BJ (cell line): Measurements from ENCODE around the gene POU5F1. TPM values are rescaled to one million over a fixed set of nuclear protein-coding genes. Genes with fewer than 3 reads are reported as not detected.

Experiments used
- CTCF ChIA-PET: fragments of 350-600 bp; formaldehyde crosslinking; extraction: SDS; loops from one replicate; lab custom pipeline; 2021; ENCODE audit warnings: antibody characterized with exemption, inconsistent platforms; lab: Yijun Ruan, JAX
- POLR2A ChIA-PET: fragments of 300-600 bp; sonication (Branson Sonifier 250); formaldehyde crosslinking; extraction: SDS; loops from one replicate; lab custom pipeline; 2021; ENCODE audit warnings: antibody characterized with exemption; lab: Charles Lee
- DNase-seq: peaks from one replicate; pipeline ENCODE4 v3.0.0-alpha.2; 2011; ENCODE audit warnings: low read depth
- H3K27me3 ChIP-seq: 2 replicates; pipeline ENCODE4 v1.6.0; 2011; ENCODE audit warnings: low read length; ENCODE audit not compliant: control insufficient read depth, insufficient read depth
- H3K36me3 ChIP-seq: 2 replicates; pipeline ENCODE4 v1.5.1; 2011; ENCODE audit warnings: low read length; ENCODE audit not compliant: control insufficient read depth, insufficient read depth
- H3K4me3 ChIP-seq: 2 replicates; pipeline ENCODE4 v1.5.1; 2011; ENCODE audit warnings: low read depth, mild to moderate bottlenecking, control low read depth, low read length
- polyA plus RNA-seq: library from polyadenylated mRNA; depleted of rRNA; stranded (reverse); fragments of >200 nt; gene quantifications from 2 replicates; pipeline ENCODE4 v1.2.3, GENCODE V29; 2011
- TF ChIP-seq, protein P1 (sequence below): IDR thresholded peaks from 2 replicates; pipeline ENCODE4 v1.5.1; 2011; ENCODE audit warnings: low read depth, mild to moderate bottlenecking, control low read depth, inconsistent platforms, low read length, moderate library complexity; ENCODE audit not compliant: insufficient read depth

The POU5F1 gene
- polyA plus RNA-seq, 1 experiment = 0.22 TPM

DNA sequence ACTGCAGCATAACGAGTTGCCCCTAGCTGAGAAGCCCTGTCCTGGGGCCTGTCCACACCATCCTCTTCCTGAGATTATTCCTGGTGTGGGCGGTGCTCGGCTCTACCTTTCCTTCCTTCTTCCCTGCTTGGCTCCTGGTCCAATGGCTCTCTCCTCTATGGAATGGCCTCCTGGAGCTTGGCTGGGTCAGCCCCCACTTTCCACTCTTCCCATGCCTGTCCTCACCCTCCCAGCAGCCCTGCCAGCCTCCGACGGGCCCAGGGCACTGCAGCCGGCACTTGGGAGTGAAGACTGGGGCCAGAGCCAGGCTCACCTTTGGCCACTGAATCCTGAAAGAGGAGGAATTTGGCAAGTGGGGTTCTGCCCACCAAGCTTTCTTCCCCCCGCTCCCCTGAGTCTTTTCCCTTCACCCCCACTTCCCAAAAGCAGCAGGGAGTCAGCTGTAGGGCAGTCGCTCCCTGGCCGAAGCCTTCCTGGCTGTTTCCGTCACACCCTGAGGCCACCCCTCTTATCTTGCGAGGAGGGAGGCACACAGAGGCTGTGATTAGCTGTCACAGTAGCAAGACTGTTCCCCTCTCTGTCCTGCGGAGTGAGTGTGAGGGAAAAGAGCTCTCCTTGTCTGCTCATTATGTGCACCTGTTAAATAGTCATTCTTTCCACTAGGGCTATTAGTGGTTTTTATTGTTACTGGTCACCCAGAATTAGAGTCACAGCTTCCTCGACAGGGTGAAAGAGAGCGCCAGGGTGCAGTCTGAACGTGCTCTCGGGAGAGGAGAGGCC lies 43.9 kb downstream of the POU5F1 start:
- H3K36me3 ChIP-seq = no peaks in the 10 kb centered on the region
- no peak overlapping the region for H3K4me3 ChIP-seq
- POLR2A ChIA-PET = no interaction called here
- DNase-seq = no peak
- TF ChIP-seq, protein P1, sequence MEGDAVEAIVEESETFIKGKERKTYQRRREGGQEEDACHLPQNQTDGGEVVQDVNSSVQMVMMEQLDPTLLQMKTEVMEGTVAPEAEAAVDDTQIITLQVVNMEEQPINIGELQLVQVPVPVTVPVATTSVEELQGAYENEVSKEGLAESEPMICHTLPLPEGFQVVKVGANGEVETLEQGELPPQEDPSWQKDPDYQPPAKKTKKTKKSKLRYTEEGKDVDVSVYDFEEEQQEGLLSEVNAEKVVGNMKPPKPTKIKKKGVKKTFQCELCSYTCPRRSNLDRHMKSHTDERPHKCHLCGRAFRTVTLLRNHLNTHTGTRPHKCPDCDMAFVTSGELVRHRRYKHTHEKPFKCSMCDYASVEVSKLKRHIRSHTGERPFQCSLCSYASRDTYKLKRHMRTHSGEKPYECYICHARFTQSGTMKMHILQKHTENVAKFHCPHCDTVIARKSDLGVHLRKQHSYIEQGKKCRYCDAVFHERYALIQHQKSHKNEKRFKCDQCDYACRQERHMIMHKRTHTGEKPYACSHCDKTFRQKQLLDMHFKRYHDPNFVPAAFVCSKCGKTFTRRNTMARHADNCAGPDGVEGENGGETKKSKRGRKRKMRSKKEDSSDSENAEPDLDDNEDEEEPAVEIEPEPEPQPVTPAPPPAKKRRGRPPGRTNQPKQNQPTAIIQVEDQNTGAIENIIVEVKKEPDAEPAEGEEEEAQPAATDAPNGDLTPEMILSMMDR = no peak
- no peaks in the 10 kb centered on the region; the same call in 1 of the 2 replicates for H3K27me3 ChIP-seq
- CTCF ChIA-PET = interaction anchor here (0.6 to 4.3 kb wide), 15 partner anchors 8 to 673 kb away, joined by 3 to 30 read pairs (median 6); partner anchors contain the start of genes PSORS1C1, PSORS1C2 and TCF19

DNA sequence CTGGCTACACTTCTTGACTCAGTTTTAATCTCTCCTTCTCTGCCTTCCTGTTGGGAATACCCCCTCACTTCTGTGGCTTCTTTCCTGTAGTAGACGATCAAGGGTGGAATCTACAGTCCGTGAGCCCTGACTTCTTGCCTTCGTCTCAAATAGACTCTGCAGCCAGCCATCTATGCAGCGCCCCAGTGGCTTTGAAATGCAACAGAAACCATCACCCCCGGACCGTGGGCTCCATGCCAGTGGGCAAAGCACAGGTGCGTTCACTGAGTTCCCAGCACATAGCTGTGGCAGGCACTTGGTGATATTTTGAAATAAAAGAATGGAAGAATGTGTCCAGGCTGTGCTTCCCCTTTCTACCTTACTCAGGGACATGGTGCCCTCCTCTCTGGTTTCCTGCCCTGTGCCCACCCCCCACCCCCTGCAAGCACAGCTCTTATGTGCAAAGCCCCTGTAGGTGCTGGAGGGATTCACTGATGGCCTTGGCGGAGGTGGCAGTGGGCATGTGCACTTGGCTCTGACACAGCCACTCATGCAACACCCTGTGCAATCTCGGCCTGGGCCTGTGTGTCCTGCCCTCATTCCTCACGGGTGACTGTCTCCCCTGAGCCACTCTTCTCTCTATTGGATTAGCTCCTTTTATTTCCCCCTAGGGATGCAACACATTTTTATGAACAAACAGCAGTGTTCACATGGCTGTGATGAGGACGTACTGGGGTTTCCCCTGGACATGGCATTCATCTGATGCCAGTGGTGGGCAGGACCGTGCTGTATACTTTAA lies 44.7 kb downstream of the POU5F1 start:
- POLR2A ChIA-PET = no interaction called here
- no peak for DNase-seq
- H3K4me3 ChIP-seq = no peak overlapping the region
- TF ChIP-seq, protein P1 = no peak
- no peaks in the 10 kb centered on the region; the same call in 1 of the 2 replicates for H3K27me3 ChIP-seq
- CTCF ChIA-PET = interaction anchor here (0.8 to 4.3 kb wide), 11 partner anchors 10 to 672 kb away, joined by 3 to 30 read pairs (median 10); partner anchors contain the start of genes PSORS1C1 and PSORS1C2
- H3K36me3 ChIP-seq = no peaks in the 10 kb centered on the region

DNA sequence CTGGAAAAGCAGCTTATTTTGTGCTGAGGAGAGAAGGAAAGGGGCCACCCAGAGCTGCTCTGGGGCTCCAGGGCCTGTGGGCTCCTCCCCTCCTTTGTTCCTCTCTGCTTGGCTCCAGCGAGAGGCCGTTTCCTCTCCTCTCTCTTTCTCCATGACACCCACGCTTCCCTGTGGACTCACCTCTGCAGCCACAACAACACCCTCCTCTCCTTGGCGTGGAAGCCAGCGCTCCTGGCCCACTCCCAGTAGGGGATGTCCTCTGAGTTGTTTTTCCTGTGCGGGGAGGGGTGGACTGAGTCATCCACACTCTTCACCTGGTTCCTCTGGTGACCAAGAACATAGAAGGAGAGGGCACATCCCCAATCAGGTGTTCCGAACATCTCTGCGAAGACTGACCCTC lies 45.3 kb downstream of the POU5F1 start:
- Histone ChIP-seq H3K36me3 (no peaks in the 10 kb centered on the region), H3K4me3 (no peak overlapping the region), H3K27me3 (no peaks in the 10 kb centered on the region; the same call in 1 of the 2 replicates)
- POLR2A ChIA-PET = interaction anchor here (0.5 kb wide), 1 partner anchor 510 kb away, joined by 6 read pairs; no protein-coding TSS in a partner anchor
- no peak for DNase-seq
- TF ChIP-seq, protein P1 = no peak
- CTCF ChIA-PET = interaction anchor here (2.0 to 4.3 kb wide), 4 partner anchors 10 to 67 kb away, joined by 8 to 30 read pairs (median 13); partner anchors contain the start of gene PSORS1C1

DNA sequence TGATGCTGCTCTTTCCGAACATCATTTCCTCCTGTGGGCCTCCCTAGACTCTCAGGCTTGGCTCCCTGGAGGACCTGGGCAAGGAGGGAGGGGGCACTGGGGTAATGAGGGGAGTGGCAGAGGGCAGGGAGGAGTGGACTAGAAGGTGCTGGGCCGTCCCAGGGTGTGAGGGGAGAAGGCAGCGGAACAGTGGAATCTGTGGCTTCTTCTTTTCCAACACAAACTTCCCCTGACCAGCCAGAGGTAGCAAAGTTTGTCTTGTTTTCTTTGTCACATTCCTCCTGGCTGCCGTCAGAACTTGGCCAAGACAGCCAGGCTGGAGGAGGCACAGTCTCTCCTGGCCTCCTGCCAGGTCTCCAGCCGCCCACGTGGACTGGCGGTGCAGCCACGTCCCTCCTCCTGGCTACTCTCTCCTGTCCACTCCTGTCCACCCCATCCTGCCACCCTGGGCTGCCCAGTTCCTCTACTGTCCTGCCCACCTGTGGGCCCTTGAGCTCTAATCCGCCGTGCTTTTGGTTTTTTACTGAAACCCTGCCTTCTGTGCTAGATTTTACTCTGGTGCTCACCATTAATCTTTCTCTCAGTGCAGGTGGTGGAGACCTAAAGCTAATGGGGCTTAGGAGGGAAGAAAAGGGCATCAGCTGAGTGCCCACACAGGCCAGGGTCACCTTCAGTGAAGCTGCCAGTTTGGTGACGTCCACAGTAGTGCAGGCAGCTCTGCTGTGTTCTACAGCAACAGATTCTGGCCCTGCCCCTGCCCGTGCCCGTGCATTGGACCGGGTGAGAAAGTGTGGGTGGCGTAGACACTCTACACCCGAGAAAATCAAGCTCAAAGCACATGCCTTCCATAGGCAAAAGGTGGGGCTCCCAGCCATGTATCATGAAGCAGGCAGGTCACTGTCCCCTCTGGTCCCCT lies 47.4 kb downstream of the POU5F1 start:
- POLR2A ChIA-PET = no interaction called here
- CTCF ChIA-PET = interaction anchor here (0.6 to 1.8 kb wide), 3 partner anchors 36 to 640 kb away, joined by 4 to 7 read pairs (median 4); no protein-coding TSS in a partner anchor

More for the DNA sequence above, 47.4 kb downstream of the POU5F1 start:
- no peak overlapping the region for H3K4me3 ChIP-seq
- no peaks in the 10 kb centered on the region; the same call in 1 of the 2 replicates for H3K36me3 ChIP-seq
- no peak for DNase-seq
- TF ChIP-seq, protein P1 = no peak
- H3K27me3 ChIP-seq = no peaks in the 10 kb centered on the region
